SW 1271 (cell line): Measurements from ENCODE around the gene MAP1LC3B.
"Not testable (repeated sequence)": the region's sequence is repeated elsewhere in the genome, so short reads cannot be mapped to it uniquely, and the experiment has no call there.

Experiments
- DNase-seq, 2 experiments: peaks; one replicate each; lab custom pipeline; 2025; lab: John Stamatoyannopoulos, UW

Gene MAP1LC3B

GRCh38 chr16:87360862-87361610 is 31.1 kb upstream of the MAP1LC3B start:
- DNase-seq = no peak

- no peak for DNase-seq
Measured at GRCh38 chr16:87361916-87362619, 30.1 kb upstream of the MAP1LC3B start.

GRCh38 chr16:87362828-87363559 is 29.1 kb upstream of the MAP1LC3B start:
- DNase-seq = not testable (repeated sequence)

GRCh38 chr16:87363771-87364455 is 28.2 kb upstream of the MAP1LC3B start:
- DNase-seq = no peak

GRCh38 chr16:87365021-87365713 is 27.0 kb upstream of the MAP1LC3B start:
- no peak for DNase-seq

- no peak for DNase-seq
Measured at GRCh38 chr16:87366288-87366687, 25.8 kb upstream of the MAP1LC3B start.

- no peak for DNase-seq
Measured at GRCh38 chr16:87366930-87367329, 25.2 kb upstream of the MAP1LC3B start.

GRCh38 chr16:87367529-87367928 is 24.6 kb upstream of the MAP1LC3B start:
- DNase-seq = no peak

- DNase-seq = no peak
Measured at GRCh38 chr16:87368029-87368770, 23.9 kb upstream of the MAP1LC3B start.

GRCh38 chr16:87369117-87369765 is 22.9 kb upstream of the MAP1LC3B start:
- DNase-seq = no peak

- no peak for DNase-seq
Measured at GRCh38 chr16:87369796-87370719, 22.1 kb upstream of the MAP1LC3B start.

GRCh38 chr16:87371261-87371866 is 20.8 kb upstream of the MAP1LC3B start:
- DNase-seq = no peak

GRCh38 chr16:87372305-87372704 is 19.8 kb upstream of the MAP1LC3B start:
- no peak for DNase-seq

GRCh38 chr16:87374313-87374712 is 17.8 kb upstream of the MAP1LC3B start:
- no peak for DNase-seq

GRCh38 chr16:87375426-87376135 is 16.6 kb upstream of the MAP1LC3B start:
- no peak for DNase-seq

- no peak for DNase-seq
Measured at GRCh38 chr16:87376660-87377059, 15.5 kb upstream of the MAP1LC3B start.

GRCh38 chr16:87379312-87379752 is 12.8 kb upstream of the MAP1LC3B start:
- not testable (repeated sequence) for DNase-seq

GRCh38 chr16:87380403-87380802 is 11.7 kb upstream of the MAP1LC3B start:
- no peak for DNase-seq
